Neural cell (in vitro differentiated cells): ENCODE results near the gene TIGD1. TPM values are rescaled to one million over a fixed set of nuclear protein-coding genes. Genes with fewer than 3 reads are reported as not detected.

Experiments used
- H2AFZ ChIP-seq: fragments of 200-600, 300-800 bp; sonication (generic), shearing (Covaris generic); 2 replicates; pipeline ENCODE4 v1.6.0; 2014; ENCODE audit warnings: low read depth, mild to moderate bottlenecking, antibody characterized with exemption, low read length, moderate library complexity
- H3F3A ChIP-seq: fragments of 200-600 bp; shearing (Covaris generic); 2 replicates; pipeline ENCODE4 v1.6.1; 2016; ENCODE audit warnings: mild to moderate bottlenecking, moderate library complexity, mixed read lengths, antibody characterized with exemption, low read length; ENCODE audit not compliant: insufficient read depth, poor library complexity, severe bottlenecking
- H3K27ac ChIP-seq: fragments of 200-600, 300-800 bp; sonication (generic), shearing (Covaris generic); 2 replicates; pipeline ENCODE4 v1.5.1; 2014; ENCODE audit warnings: mild to moderate bottlenecking, low read length, moderate library complexity
- H3K27me3 ChIP-seq: fragments of 300-800, 200-600 bp; sonication (generic), shearing (Covaris generic); 2 replicates; pipeline ENCODE4 v1.6.0; 2014; ENCODE audit warnings: mild to moderate bottlenecking, low read depth, low read length, moderate library complexity; ENCODE audit not compliant: insufficient read depth
- H3K36me3 ChIP-seq: fragments of 300-800, 200-600 bp; sonication (generic), shearing (Covaris generic); 2 replicates; pipeline ENCODE4 v1.5.1; 2014; ENCODE audit warnings: mild to moderate bottlenecking, antibody characterized with exemption, low read length, moderate library complexity; ENCODE audit not compliant: insufficient read depth
- H3K4me2 ChIP-seq: fragments of 300-800, 200-600 bp; sonication (generic), shearing (Covaris generic); 2 replicates; pipeline ENCODE4 v1.6.0; 2014; ENCODE audit warnings: mild to moderate bottlenecking, low read length
- H3K4me3 ChIP-seq: fragments of 300-800, 200-600 bp; sonication (generic), shearing (Covaris generic); 2 replicates; pipeline ENCODE4 v1.5.1; 2014; ENCODE audit warnings: mild to moderate bottlenecking, low read length, moderate library complexity
- H3K79me2 ChIP-seq: fragments of 200-600 bp; shearing (Covaris generic); replicated peaks from 2 replicates; pipeline ENCODE4 v1.6.0; 2014; ENCODE audit warnings: mild to moderate bottlenecking, low read length, moderate library complexity; ENCODE audit not compliant: insufficient read depth
- H3K9ac ChIP-seq: fragments of 300-800, 200-600 bp; sonication (generic), shearing (Covaris generic); 2 replicates; pipeline ENCODE4 v1.6.1; 2016; ENCODE audit warnings: mild to moderate bottlenecking, low read length, mixed read lengths
- H3K9me2 ChIP-seq: fragments of 200-600 bp; shearing (Covaris generic); 2 replicates; pipeline ENCODE4 v1.6.1; 2016; ENCODE audit warnings: mild to moderate bottlenecking, low read length, mixed read lengths; ENCODE audit not compliant: insufficient read depth
- H3K9me3 ChIP-seq: fragments of 200-600, 300-800 bp; sonication (generic), shearing (Covaris generic); 2 replicates; pipeline ENCODE4 v1.6.1; 2016; ENCODE audit warnings: mild to moderate bottlenecking, mixed run types, low read length, moderate library complexity, mixed read lengths
- H4K20me1 ChIP-seq: fragments of 200-600 bp; shearing (Covaris generic); 2 replicates; pipeline ENCODE4 v1.6.1; 2016; ENCODE audit warnings: mild to moderate bottlenecking, mixed run types; ENCODE audit not compliant: insufficient read depth
- CTCF ChIP-seq: fragments of 450-650 bp; IDR thresholded peaks from 2 replicates; pipeline ENCODE4 v1.5.1; 2014; ENCODE audit warnings: antibody characterized with exemption, mild to moderate bottlenecking, moderate library complexity; ENCODE audit not compliant: poor library complexity, severe bottlenecking
- EP300 ChIP-seq: fragments of 450-650 bp; conservative IDR thresholded peaks from 2 replicates; pipeline ENCODE4 v1.6.1; 2014; ENCODE audit warnings: antibody characterized with exemption, mild to moderate bottlenecking, moderate library complexity; ENCODE audit not compliant: poor library complexity, severe bottlenecking
- EZH2 ChIP-seq: fragments of 200-600, 300-800 bp; shearing (Covaris generic), sonication (generic); IDR thresholded peaks from 2 replicates; pipeline ENCODE4 v1.6.1; 2014; ENCODE audit warnings: antibody characterized with exemption, low read length, borderline replicate concordance, mild to moderate bottlenecking; ENCODE audit not compliant: insufficient read depth, poor library complexity, severe bottlenecking
- MXI1 ChIP-seq: fragments of 450-650 bp; conservative IDR thresholded peaks from 2 replicates; pipeline ENCODE4 v1.6.1; 2014; ENCODE audit warnings: antibody characterized with exemption, mild to moderate bottlenecking; ENCODE audit not compliant: poor library complexity, severe bottlenecking
- POLR2AphosphoS5 ChIP-seq: IDR thresholded peaks from 2 replicates; pipeline ENCODE4 v1.6.1; 2012
- RAD21 ChIP-seq: fragments of 450-650 bp; conservative IDR thresholded peaks from 2 replicates; pipeline ENCODE4 v1.6.1; 2014; ENCODE audit warnings: antibody characterized with exemption, mild to moderate bottlenecking, moderate library complexity
- REST ChIP-seq: IDR thresholded peaks from 2 replicates; pipeline ENCODE4 v1.6.1; 2012; ENCODE audit warnings: borderline replicate concordance
- SMC3 ChIP-seq: fragments of 450-650 bp; conservative IDR thresholded peaks from 2 replicates; pipeline ENCODE4 v1.6.1; 2014; ENCODE audit warnings: antibody characterized with exemption, mild to moderate bottlenecking, moderate library complexity; ENCODE audit not compliant: poor library complexity
- TAF1 ChIP-seq: IDR thresholded peaks from 2 replicates; pipeline ENCODE4 v1.6.1; 2012; ENCODE audit warnings: low read depth
- polyA plus RNA-seq: library from polyadenylated mRNA; depleted of rRNA; stranded (reverse); fragments of >200 nt; gene quantifications from 2 replicates; pipeline ENCODE4 v1.2.3, GENCODE V29; 2014

Gene TIGD1
- polyA plus RNA-seq, 1 donor from 2014 or later, result 29.3 TPM

GRCh38 chr2:232540441-232541041 lies 9.8 kb downstream of the TIGD1 start:
- no peaks in the 10 kb centered on the region for H4K20me1 ChIP-seq
- TF ChIP-seq TAF1 (no peak), CTCF (no peak), SMC3 (no peak), REST (no peak), MXI1 (no peak), EP300 (no peak), EZH2 (no peak), POLR2AphosphoS5 (no peak), RAD21 (no peak)
- H2AFZ ChIP-seq, result no peak overlapping the region
- H3K9ac ChIP-seq, result no peak overlapping the region
- no peaks in the 10 kb centered on the region for H3K27me3 ChIP-seq
- no peaks in the 10 kb centered on the region for H3K79me2 ChIP-seq
- peaks cover 3% of the 10 kb centered on the region for H3K36me3 ChIP-seq
- H3K4me2 ChIP-seq, result no peak overlapping the region
- H3K9me2 ChIP-seq, result no peaks in the 10 kb centered on the region
- H3K27ac ChIP-seq, result no peak overlapping the region
- H3K4me3 ChIP-seq, result no peak overlapping the region
- no peaks in the 10 kb centered on the region for H3F3A ChIP-seq
- no peaks in the 10 kb centered on the region for H3K9me3 ChIP-seq

- no peaks in the 10 kb centered on the region for H3K9me2 ChIP-seq
- H3K9me3 ChIP-seq, result no peaks in the 10 kb centered on the region
- H3F3A ChIP-seq, result no peaks in the 10 kb centered on the region
- H3K9ac ChIP-seq, result no peak within 1 kb of the TSS
- H3K79me2 ChIP-seq, result no peaks in the 10 kb centered on the region
- TF ChIP-seq CTCF (no peak), EP300 (no peak), SMC3 (no peak), TAF1 (no peak), REST (no peak), RAD21 (no peak), MXI1 (no peak), POLR2AphosphoS5 (no peak), EZH2 (no peak)
- no peak within 1 kb of the TSS for H2AFZ ChIP-seq
- H4K20me1 ChIP-seq, result no peaks in the 10 kb centered on the region
- H3K27ac ChIP-seq, result no peak within 1 kb of the TSS
- H3K4me2 ChIP-seq, result no peak within 1 kb of the TSS
- H3K27me3 ChIP-seq, result no peaks in the 10 kb centered on the region
- no peaks in the 10 kb centered on the region for H3K36me3 ChIP-seq
- no peak within 1 kb of the TSS for H3K4me3 ChIP-seq
Measured at GRCh38 chr2:232539298-232540231, 10.8 kb downstream of the TIGD1 start, which contains the start of gene CHRNG. Gene CHRNG, plus strand, starts transcription at chr2:232539692. Its CDS starts 56 bp downstream, at chr2:232539748.
